Gastrocnemius medialis (tissue), 4 donors: ENCODE results near the gene ATP8B4. TPM values are rescaled to one million over a fixed set of nuclear protein-coding genes. Genes with fewer than 3 reads are reported as not detected.

Experiments
- ATAC-seq, 2 donors: fragments of 150-250 bp; one replicate each; pipeline ENCODE4 v1.9.1; 2016
- DNase-seq, 2 donors: peaks; one replicate each; pipeline ENCODE4 v3.0.0-alpha.2; 2019
- H3K27ac ChIP-seq, 4 donors: fragments of 200-600 bp; sonication (generic); 1 replicate in 1 of 4; 2 replicates in 3 of 4; pipeline ENCODE4 v1.5.1; 2016 to 2018; ENCODE audit warnings: mild to moderate bottlenecking in 2 of 4, moderate library complexity in 1 of 4
- H3K27me3 ChIP-seq, 3 donors: fragments of 200-600 bp; sonication (generic) in 2 of 3; 1 replicate in 1 of 3; 2 replicates in 2 of 3; pipeline versions ENCODE4 v1.5.1 to v1.6.0; 2016 to 2019; ENCODE audit warnings: mild to moderate bottlenecking in 1 of 3, moderate library complexity in 1 of 3
- H3K36me3 ChIP-seq, 2 donors: fragments of 200-600 bp; sonication (generic) in 1 of 2; one replicate each; pipeline ENCODE4 v1.5.1; 2017 to 2018
- H3K4me1 ChIP-seq, 2 donors: fragments of 200-600 bp; sonication (generic) in 1 of 2; one replicate each; pipeline ENCODE4 v1.5.1; 2016 to 2017; ENCODE audit warnings: mild to moderate bottlenecking in 2 of 2
- H3K4me3 ChIP-seq, 4 donors: fragments of 200-600 bp; sonication (generic) in 3 of 4; 1 replicate in 1 of 4; 2 replicates in 3 of 4; pipeline ENCODE4 v1.5.1; 2016 to 2019; ENCODE audit warnings: mild to moderate bottlenecking in 2 of 4
- H3K9me3 ChIP-seq, 3 donors: fragments of 200-600 bp; sonication (generic) in 2 of 3; 1 replicate in 1 of 3; 2 replicates in 2 of 3; pipeline ENCODE4 v1.5.1; 2016 to 2019
- POLR2A ChIP-seq, 2 donors: fragments of 450-650 bp; IDR thresholded peaks; one replicate each; pipeline ENCODE4 v1.6.1; 2017; ENCODE audit warnings: antibody characterized with exemption in 2 of 2, mild to moderate bottlenecking in 2 of 2, moderate library complexity in 2 of 2
- in situ Hi-C, 4 donors: fragments of 200-750 bp; cut with MboI; loops; one replicate each; pipeline versions ENCODE4 v1.15.0 to v1.8.0; 2017; ENCODE audit warnings: low sequenced_read_pairs in 4 of 4
- intact Hi-C: fragments of 100-400 bp; cut with DNase I; formaldehyde crosslinking; loops from one replicate; pipeline ENCODE4 v1.15.1; 2023; ENCODE audit warnings: low total_unique reads
- total RNA-seq, 4 donors: library from RNA; depleted of rRNA; stranded (reverse); fragments of >200 nt; gene quantifications; one replicate each; pipeline versions ENCODE4 v1.1.0 to v1.2.3, GENCODE V29; 2016
- TF ChIP-seq, protein P1 (sequence below), 5 experiments: fragments of 450-650 bp in 3 of 5; fragments of 200-600 bp in 2 of 5; sonication (generic) in 2 of 5; IDR thresholded peaks in 4 of 5; conservative IDR thresholded peaks in 1 of 5; 1 replicate in 4 of 5; 2 replicates in 1 of 5; pipeline ENCODE4 v1.5.1; 2016 to 2019; ENCODE audit warnings: antibody characterized with exemption in 5 of 5, mild to moderate bottlenecking in 3 of 5, moderate library complexity in 3 of 5

The ATP8B4 gene
- total RNA-seq, 4 donors from 2014 or later, result 1.7 to 3.4 (median 2.4) TPM

DNA sequence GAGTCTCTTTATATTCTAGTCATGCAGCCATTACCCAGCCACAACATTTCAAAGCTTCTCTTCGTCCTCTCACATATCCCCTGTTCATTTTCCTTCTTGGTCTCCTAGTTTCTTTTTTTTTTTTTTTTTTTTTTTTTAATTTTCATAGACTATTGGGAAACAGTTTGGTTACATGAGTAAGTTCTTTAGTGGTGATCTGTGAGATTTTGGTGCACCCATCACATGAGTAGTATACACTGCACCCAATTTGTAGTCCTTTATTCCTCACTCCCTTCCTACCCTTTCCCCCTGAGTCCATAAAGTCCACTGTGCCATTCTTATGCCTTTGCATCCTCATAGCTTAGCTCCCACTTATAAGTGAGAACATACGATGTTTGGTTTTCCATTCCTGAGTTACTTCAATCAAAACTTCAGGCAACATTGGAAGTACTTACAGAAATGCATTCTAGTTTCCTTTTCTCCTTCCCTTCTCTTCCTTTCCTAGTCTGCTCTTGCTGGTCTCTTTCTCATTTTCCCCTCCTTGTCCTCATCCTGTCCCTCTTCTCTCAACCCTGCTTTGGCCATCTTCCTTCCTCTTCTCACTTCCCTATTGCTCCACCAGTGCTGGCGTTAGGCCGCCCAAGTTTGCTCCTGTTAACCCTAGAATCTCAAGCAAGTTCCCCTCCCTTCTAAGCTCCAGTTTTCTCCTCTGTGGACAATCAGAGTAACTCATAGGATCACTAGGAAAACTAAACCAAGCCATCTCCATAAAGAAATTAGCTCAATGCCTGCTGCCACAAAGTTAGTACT is 4.8 kb downstream of the ATP8B4 start:
- Histone ChIP-seq H3K4me3 (no peak overlapping the region), H3K4me1 (no peaks in the 10 kb centered on the region), H3K27ac (no peak overlapping the region), H3K9me3 (no peaks in the 10 kb centered on the region), H3K27me3 (no peaks in the 10 kb centered on the region), H3K36me3 (no peaks in the 10 kb centered on the region)
- in situ Hi-C loops, result no loop called here
- DNase-seq (peak; percentile 15 to 32), ATAC-seq (no peak)
- no peak for TF ChIP-seq POLR2A (IDR thresholded peaks at IDR 0.05)
- TF ChIP-seq, protein P1, sequence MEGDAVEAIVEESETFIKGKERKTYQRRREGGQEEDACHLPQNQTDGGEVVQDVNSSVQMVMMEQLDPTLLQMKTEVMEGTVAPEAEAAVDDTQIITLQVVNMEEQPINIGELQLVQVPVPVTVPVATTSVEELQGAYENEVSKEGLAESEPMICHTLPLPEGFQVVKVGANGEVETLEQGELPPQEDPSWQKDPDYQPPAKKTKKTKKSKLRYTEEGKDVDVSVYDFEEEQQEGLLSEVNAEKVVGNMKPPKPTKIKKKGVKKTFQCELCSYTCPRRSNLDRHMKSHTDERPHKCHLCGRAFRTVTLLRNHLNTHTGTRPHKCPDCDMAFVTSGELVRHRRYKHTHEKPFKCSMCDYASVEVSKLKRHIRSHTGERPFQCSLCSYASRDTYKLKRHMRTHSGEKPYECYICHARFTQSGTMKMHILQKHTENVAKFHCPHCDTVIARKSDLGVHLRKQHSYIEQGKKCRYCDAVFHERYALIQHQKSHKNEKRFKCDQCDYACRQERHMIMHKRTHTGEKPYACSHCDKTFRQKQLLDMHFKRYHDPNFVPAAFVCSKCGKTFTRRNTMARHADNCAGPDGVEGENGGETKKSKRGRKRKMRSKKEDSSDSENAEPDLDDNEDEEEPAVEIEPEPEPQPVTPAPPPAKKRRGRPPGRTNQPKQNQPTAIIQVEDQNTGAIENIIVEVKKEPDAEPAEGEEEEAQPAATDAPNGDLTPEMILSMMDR (IDR thresholded peaks at IDR 0.05 in 4 of 5, conservative IDR thresholded peaks at IDR 0.05 in 1 of 5), result no peak
- intact Hi-C loops, result no loop called here

DNA sequence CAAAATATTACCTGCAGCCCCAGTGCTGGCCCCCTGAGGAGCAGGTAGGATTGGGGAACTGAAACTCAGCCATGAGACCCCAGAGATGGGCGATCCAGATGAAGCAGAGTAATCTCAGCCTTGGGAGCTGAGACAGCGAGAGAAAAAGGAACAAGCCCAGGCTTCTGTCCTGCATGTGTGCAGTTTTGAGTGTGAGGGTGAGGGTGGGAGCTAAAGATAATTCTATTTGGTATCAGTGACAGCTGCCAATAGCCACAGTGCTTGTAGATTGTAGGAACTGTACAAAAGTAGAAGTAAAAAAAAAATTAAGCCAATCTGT is 5.9 kb downstream of the ATP8B4 start:
- DNase-seq, result no peak
- intact Hi-C loops, result no loop called here
- in situ Hi-C loops, result no loop called here
- H3K9me3 ChIP-seq, result no peaks in the 10 kb centered on the region
- TF ChIP-seq POLR2A (IDR thresholded peaks at IDR 0.05), result no peak
- TF ChIP-seq, protein P1 (IDR thresholded peaks at IDR 0.05 in 4 of 5, conservative IDR thresholded peaks at IDR 0.05 in 1 of 5), result no peak
- H3K4me3 ChIP-seq, result no peak overlapping the region
- no peak for ATAC-seq
- no peaks in the 10 kb centered on the region for H3K4me1 ChIP-seq
- H3K27ac ChIP-seq, result no peak overlapping the region
- H3K27me3 ChIP-seq, result no peaks in the 10 kb centered on the region
- H3K36me3 ChIP-seq, result no peaks in the 10 kb centered on the region

DNA sequence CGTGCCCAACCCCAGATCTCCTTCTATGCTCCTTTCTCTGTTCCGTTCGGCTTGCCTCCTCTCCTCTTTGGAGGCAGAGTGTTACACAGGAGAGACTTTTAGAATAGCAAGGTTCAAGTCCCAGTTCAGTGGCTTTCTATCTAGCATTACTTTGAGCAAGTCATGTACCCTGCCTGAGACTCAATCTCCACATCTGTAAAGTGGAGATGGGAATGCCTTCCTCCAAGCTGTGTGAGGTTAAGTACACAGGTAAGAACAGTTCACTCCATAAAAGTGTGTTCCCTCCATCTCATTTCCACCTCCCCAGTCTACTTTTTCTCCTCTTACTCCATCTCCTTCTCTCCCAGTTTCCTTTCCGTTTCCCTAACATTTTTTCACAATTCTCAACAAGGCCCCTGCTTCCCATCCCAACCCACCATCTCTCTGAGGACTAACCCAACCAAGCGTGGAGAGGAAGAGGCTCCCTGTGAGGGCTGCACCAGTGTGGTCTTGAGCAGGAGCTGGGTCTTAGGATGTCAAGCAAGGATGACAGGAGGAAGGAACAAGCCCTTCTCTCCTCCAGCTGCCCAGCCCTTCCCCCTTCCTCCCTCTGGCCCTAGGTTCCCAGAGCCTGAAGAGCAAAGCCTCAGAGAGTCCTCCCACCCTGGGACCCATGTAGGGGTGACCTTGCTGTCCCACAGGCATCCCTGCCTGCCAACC is 6.4 kb downstream of the ATP8B4 start:
- intact Hi-C loops, result no loop called here
- no peaks in the 10 kb centered on the region for H3K9me3 ChIP-seq
- no peak overlapping the region for H3K27ac ChIP-seq
- no peaks in the 10 kb centered on the region for H3K27me3 ChIP-seq
- H3K4me3 ChIP-seq, result no peak overlapping the region
- in situ Hi-C loops, result no loop called here
- no peaks in the 10 kb centered on the region for H3K4me1 ChIP-seq
- TF ChIP-seq, protein P1 (IDR thresholded peaks at IDR 0.05 in 4 of 5, conservative IDR thresholded peaks at IDR 0.05 in 1 of 5), result no peak
- TF ChIP-seq POLR2A (IDR thresholded peaks at IDR 0.05), result no peak
- DNase-seq (no peak), ATAC-seq (no peak)
- no peaks in the 10 kb centered on the region for H3K36me3 ChIP-seq

DNA sequence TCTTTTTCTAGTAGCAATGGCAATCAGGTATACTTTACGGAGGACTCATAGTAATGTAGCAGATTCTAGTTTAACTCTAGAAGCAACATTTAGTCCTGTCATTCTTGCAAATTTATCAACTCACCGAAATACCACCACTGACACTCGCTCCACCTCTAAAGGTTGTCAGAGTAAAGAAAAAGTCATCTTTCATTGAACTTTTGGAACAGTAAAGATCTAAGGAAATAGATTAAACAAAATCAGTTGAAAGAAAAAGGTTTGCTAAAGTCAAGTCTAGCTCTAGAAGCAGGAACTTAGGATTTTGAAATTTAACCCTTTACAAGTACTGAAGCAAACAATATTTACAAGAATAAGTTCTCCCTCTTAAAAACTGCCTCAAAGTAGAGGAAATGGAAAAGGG is 8.7 kb downstream of the ATP8B4 start:
- in situ Hi-C loops, result no loop called here
- H3K4me3 ChIP-seq, result no peak overlapping the region

More for the DNA sequence above, 8.7 kb downstream of the ATP8B4 start:
- H3K27ac ChIP-seq, result no peak overlapping the region
- ATAC-seq (no peak), DNase-seq (no peak)
- H3K36me3 ChIP-seq, result no peaks in the 10 kb centered on the region
- no peaks in the 10 kb centered on the region for H3K27me3 ChIP-seq
- no peak for TF ChIP-seq POLR2A (IDR thresholded peaks at IDR 0.05)
- TF ChIP-seq, protein P1 (IDR thresholded peaks at IDR 0.05 in 4 of 5, conservative IDR thresholded peaks at IDR 0.05 in 1 of 5), result no peak
- intact Hi-C loops, result no loop called here
- no peaks in the 10 kb centered on the region for H3K9me3 ChIP-seq
- no peaks in the 10 kb centered on the region for H3K4me1 ChIP-seq
